HG03432 (cell line): ENCODE data around the gene PLIN3.
"Not testable (repeated sequence)": the region's sequence is repeated elsewhere in the genome, so short reads cannot be mapped to it uniquely, and the experiment has no call there.

Experiments used
- ATAC-seq: cut with Tn5 transposase; IDR thresholded peaks from one replicate; pipeline ENCODE4 v1.9.1; 2021; ENCODE audit warnings: mild to moderate bottlenecking, moderate library complexity; ENCODE audit not compliant: unreplicated experiment

Gene PLIN3

DNA sequence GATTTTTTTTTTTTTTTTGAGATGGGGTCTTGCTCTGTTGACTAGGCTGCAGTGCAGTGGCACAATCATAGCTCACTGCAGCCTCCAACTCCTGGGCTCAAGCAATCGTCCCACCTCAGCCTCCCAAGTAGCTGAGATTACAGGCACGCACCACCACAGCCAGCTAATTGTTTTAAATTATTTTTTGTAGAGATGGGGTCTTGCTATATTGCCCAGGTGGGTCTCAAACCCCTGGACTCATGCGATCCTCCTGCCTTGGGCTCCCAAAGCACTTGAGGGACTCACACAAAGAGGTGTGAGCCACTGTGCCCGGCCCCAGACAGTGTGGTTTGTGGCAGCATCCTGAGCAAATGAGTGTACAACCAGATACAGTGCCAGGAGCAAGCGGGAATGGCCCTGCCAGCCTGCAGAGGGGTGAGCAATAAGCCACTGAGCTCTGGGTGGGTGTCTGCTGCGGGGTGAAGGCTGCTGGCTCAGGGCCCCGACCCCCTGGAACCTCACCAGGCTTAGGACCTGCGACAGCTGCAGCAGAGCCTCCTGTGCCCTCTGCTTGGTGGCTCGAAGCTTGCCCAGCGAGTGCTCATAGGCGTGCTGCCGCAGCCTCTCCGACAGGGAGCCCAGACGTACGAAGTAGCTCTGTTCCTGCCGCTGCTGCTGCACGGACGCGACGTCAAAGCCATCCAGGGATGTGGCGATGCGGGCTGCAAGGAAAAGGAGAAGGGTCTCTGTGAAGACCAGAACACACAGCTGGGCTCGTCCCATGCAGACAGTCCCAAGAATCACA lies 20.1 kb downstream of the PLIN3 start:
- no peak for ATAC-seq

DNA sequence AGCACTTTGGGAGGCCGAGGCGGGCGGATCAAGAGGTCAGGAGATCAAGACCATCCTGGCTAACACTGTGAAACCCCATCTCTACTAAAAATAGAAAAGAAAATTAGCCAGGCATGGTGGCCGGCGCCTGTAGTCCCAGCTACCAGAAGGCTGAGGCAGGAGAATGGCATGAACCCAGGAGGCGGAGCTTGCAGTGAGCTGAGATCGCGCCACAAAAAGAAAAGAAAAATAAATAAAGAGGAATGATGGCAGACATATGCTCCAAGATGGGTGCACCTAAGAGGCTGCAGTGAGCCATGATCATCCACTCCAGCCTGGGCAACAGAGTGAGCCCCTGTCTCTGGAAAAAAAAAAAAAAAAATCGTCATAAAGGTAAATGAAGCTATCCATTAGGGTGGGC lies 21.5 kb downstream of the PLIN3 start:
- not testable (repeated sequence) for ATAC-seq

DNA sequence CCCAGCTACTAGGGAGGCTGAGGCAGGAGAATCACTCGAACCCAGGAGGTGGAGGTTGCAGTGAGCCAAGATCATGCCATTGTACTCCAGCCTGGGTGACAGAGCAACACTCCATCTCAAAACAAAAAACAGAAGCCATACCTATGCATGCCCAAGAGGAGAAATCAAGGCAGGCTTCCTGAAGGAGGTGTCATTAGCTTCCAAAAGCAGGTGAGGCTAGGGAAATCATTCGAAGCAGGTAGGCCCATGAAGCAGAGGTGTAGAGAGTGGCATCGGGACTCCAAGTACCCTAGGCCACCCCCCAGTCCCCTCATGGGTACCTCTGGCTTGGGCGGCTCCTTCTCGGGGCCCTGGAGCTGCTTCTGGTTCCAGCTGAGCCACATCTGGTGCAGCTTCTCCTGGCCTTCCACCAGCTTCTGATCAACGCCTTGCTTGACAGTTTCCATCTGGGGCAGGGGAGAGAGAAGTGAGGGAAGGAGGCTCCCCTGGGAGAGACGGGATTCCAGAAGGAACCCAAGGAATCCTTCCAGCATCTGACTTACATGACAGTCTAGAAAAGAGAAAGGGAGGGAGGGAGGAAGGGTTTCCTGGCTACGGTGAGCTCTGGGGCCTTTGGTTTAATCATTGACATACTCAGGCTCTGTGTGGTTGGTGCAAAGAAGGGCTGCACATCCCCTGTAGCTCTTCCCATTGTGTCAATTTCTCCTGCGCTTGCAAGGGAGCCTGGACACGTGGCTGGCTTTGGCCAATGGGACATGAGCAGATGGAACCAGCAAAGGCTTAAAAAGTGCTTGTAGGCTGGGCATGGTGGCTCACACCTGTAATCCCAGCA lies 22.9 kb downstream of the PLIN3 start:
- no peak for ATAC-seq

DNA sequence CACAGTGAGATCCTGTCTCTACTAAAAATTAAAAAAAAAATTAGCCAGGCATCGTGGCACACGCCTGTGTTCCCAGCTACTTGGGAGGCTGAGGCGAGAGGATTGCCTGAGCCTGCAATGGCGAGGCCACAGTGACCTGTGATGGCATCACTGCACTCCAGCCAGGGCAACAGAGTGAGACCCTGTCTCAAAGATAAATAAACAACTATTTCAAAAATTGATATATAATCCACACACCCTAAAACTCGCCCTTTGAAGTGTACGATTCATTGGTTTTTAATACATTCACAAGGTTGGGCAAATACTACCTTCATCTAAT lies 23.9 kb downstream of the PLIN3 start:
- no peak for ATAC-seq

DNA sequence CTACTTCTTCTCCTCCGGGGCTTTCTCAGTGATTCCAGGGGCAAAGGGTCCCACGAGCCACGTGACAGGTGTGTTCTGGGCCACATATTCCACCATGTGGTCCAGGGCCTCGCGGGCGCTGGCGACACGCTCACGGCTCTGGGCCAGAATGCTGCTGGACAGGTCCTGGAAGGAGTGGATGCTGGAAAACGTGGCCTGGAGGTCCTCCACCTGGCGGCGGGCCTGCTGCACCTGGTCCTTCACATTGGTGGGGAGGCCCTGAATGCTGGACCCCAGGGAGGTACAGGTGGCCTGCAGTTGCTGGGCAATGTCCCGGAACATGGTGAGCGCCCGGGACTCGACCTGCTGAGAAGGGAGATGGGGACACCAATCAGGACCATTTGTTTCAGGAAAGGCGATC lies 28.3 kb downstream of the PLIN3 start:
- ATAC-seq: no peak

DNA sequence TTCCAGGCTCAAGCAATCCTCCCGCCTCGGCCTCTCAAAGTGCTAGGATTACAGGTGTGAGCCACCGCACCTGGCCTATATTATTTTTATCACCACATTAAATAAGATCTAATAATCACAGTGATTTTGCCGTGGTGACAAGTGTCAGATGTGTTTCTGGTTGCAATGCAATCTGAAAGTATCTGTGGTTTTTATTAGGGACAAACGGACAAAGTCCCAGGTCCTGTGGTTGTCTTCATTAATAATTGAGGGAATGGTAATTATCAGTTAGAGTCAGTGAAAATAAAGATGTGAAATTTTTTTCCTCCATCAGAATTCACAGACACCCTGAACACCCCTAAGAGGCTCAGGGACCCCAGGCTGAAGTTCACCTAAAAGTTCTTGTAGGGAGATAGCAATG lies 34.7 kb downstream of the PLIN3 start:
- no peak for ATAC-seq

DNA sequence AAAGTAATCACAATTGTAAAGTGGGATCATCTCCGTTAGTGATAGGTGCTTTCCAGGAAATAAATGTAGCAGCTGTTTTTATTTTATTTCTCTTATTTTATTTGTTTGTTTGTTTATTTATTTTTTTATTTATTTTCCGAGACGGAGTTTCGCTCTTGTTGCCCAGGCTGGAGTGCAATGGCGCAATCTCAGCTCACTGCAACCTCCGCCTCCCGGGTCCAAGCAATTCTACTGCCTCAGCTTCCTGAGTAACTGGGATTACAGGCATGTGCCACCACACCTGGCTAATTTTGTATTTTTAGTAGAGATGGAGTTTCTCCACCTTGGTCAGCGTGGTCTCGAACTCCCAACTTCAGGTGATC lies 35.5 kb downstream of the PLIN3 start:
- ATAC-seq: not testable (repeated sequence)

DNA sequence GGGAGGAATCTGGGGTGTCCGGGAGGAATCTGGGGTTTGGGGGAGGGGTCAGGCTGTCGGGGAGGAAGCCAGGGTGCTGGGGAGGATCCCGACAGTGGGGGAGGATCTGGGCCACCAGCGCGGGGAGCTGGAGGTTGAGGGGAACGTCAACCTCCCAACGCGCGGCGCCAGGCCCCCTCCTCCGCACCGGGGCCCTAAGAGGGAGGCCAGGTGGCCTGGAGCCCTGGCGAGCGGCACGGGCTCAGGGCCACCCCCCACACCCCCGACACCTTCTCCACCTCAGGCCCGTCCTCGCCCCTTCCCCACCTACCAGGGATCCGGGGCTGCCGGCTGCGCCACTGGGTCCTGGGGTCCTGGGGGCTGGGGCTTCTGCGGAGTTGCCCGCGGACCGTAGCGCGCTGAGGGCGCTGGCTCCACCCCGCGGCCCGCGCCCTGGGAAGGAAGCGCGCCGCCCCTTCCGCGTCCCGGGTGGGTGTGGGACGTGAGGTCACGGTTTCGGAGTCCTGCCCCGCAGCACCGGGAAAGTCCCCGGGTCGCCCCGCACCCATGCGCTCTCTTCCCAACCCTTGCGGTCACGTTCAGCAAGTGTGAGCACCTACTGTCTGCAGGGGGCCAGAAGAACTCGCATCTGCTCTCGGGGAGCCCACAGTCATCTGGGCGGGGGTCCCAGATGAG lies 36.0 kb downstream of the PLIN3 start, which contains the start of gene TICAM1:
TSS of gene TICAM1 (minus strand) at position 409 of the 675 bp plus-strand sequence. CDS start 13,335 bp downstream, outside the sequence.
- ATAC-seq: peak; percentile 68

DNA sequence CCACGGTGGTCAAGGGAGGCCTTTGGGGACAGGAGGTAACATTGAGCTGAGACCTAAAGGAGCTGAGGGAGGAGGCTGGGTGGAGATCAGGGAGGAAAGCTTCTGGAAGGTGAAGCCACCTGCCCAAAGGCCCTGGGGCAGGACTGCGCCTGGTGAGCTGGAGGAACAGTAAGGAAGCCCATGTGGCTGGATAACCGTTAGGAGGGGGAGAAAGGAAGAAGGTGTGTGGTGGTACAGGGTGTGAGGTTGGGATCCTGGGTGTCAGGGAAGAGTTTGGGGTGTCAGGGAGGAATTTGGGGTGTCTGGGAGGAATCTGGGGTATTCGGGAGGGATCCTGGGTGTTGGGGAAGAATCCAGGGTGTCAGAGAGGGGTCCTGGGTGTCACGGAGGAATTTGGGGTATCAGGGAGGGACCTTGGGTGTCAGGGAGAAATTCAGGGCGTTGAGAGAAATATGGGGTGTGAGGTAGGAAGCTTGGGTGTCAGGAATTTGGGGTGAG lies 36.6 kb downstream of the PLIN3 start:
- ATAC-seq: no peak

DNA sequence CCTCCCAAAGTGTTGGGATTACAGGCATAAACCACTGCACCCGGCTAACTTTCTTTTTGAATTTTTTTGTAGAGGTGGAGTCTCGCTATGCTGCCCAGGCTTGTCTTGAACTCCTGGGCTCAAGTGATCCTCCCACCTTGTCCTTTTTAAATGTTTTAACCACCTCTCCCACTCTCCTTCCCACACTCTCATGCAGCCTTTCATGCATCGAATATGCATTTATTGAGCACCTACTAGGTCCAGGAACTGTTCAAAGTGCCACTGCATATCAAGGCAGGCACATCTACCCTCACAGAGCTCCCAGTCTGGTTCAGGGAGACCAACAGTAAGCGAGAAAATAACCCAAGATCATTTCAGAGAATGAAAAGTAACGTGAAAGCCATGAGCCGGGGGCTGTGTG lies 37.1 kb downstream of the PLIN3 start:
- ATAC-seq: no peak

DNA sequence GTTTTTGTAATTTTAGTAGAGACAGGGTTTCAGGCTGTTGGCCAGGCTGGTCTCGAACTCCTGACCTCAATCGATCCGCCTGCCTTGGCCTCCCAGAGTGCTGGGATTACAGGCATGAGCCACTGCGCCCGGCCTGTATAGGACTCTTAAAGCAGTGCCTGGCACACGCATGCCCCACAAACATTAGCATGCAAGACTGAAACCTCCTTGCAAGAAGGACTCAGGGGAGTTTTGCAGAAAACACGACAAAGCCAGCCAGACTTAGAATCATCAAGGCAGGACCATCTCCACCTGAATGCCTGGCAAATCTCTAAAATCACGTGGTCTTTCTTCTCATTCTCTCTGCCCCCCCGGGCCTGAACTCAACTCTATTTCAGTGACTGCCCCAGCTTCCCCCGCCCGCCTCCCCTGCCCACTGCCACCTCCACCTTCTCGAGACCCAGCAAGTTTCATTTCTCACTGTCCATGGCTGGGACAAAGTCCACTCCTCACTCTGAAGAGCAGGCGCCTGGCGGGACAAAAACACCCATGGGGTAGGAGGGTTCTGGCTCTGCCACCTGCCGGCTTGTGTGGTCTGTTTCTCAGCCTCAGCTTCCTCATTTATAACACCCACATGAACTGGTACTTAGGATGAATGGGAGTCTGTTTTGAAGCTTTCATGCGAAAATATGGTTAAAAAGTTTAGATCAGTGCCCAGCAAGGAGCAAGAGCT lies 38.3 kb downstream of the PLIN3 start:
- ATAC-seq: no peak

DNA sequence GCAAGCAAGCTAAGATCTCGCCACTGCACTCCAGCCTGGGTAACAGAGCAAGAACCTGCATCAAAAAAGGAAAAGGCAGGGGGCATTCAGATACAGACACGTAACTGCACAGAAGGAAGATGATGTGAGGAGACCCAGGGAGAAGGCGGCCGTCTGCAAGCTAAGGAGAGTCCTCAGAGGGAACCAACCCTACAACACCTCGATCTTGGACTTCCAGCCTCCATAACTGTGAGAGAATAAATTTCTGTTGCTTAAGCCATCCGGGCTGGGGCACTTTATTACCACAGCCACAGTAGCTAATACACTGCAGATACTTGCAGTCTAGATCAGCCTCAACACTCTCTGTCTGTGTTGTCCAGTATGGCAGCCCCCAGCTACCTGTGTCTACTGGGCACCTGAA lies 43.9 kb downstream of the PLIN3 start:
- no peak for ATAC-seq

DNA sequence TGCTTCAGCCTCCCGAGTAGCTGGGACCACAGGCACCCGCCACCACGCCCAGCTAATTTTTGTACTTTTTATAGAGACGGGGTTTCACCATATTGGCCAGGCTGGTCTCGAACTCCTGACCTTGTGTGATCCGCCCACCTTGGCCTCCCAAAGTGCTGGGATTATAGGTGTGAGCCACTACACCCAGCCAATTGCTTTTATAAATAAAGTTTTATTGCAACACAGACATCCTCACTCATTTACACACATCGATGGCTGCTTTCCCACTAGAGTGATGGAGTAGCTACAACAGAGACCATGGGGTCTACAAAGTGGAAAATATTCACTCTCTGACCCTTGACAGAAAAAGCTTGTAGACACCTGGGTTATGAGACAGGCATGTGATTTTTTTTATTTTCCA lies 45.1 kb downstream of the PLIN3 start:
- ATAC-seq: not testable (repeated sequence)

DNA sequence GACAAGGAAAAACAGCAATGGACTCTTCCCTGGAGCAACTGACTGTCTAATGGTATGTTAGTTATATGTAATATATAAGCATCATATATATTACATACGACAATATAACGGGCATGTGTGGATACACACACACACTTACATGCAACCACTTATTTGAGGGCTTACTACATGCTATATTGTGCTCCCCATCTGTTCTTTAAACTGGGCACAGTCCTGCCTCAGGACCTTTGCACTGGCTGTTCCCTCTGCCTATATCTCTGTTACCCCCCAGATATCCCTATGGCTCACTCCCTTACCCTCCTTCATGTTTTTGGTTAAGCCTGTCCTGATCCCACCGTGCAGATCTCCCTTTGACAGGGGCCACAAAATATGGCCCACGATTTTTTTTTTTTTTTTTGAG lies 46.2 kb downstream of the PLIN3 start:
- ATAC-seq: no peak

DNA sequence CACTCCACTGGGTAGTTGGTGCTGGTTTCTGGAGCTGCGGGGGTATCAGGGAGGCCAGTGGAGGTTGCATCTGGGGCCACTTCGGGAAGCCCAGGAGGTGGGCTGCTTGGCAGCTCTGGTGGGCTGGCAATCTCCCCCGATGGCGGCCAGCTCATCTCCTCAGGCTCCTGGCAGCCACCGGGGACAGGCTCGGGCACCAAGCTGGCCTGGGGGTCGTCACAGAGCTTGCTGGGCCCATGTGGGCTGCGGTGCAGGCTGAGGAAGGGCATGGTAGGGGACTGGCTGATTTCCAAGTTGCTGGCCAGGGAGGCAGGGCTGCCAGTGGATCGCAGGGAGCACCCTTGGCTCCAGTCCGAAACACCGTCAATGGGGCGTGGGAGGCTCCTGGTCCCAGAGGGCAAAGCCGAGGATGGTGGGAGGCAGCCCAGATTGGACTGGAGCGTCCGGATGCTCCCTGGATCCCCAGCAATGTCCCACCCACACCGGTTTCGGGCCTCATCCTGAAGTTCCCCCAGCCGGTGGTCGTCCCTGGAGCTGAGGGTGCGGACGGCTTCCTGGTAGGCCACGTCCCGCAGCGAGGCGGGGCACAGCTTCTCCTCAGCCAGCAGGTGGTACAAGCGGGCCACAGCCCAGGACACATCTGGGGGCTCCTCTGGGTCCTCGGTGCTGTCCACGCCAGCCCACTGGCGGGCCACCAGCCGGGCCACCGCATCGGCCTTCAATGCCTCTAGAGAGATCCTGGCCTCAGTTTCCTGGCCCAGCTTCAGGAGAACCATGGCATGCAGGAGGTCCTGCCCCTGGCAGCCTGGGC lies 49.8 kb downstream of the PLIN3 start:
- no peak for ATAC-seq

DNA sequence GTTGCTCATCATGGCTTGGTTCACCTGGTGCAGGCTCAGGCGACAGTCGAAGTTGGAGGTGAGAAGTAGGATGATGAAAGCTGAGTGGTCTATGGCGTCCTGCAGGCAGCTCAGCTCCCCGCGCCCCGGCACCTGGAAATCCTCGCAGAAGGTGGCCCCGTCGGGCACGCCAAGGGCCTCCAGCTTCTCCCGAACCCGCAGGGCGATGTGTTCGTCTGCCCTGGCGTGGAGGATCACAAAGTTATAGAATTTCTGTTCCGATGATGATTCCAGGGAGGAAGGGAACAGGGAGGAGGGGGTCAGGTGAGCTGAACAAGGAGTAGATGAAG lies 50.6 kb downstream of the PLIN3 start:
- ATAC-seq: no peak

DNA sequence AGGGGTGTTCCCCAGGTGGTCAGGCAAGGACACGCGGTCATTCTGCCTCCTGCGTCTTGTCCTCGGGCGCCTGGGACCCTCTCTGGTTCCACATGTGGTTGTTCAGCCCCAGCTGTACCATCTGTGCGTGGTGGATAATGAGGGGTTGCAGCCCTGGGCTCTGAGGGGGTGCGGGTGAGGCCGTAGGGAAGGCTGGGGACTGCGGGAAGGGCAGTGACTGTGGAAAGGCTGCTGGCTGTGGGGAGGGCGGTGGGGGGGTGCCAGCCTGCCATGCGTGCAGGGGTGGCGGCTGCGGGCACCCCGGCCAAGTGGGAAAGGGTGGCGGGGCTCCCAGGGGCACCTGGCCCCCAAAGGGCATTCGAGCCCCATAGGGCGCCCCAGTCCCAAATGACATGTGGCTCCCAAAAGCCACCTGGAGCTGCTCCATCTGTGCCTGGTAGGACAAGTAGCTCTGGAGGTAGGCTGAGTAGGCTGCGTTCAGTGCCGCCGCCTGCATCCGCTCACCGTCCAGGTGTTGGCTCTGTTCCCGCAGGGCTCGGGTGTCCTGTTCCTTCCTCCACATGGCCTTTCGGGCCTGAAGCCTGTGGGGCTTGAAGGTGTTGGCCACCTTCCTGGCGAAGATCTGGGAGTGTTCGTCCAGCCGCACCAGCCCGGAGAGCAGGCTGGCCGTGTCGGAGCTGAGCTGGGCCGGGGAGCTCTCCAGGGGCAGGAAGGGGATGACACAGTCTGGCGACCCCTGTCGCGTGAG lies 51.1 kb downstream of the PLIN3 start:
- no peak for ATAC-seq

DNA sequence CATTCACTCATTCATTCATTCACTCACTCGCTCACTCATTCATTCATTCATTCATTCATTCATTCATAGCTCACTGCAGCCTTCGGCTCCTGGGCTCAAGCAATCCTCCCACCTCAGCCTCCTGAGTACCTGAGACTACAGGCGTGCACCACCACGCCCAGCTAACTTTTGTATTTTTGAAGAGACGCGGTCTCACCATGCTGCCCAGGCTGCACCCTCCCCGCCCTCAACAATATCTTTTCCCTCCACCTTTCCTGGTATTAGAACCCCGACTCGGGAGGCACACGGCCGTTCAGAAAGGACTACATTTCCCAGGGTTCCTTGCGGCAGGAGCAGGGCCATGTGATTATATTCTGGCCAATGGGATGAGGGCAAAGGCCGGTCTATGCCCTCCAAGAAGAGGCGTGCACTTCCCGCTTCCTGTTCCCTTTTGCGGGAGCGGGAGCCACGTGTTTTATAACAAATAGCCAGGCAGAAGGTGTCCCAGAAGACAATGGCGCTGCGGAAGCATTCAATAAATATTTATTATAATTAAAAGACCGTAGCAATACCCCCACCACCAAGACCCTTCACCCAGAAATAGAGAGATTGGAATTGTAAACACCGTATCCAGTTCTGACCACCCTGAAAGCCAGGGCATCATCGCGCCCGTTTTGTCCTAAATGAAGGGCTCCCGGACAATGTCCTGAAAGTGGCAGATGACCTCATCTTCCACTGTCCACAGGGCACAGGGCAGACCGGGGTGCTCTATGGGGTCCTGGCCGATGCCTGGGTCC lies 51.9 kb downstream of the PLIN3 start:
- ATAC-seq: no peak
